Activated naive CD4-positive, alpha-beta T cell treated with anti-CD3 and anti-CD28 coated beads, Interleukin-2, amount 50 U/mL, for 16 hours (primary cell): Measurements from ENCODE around the gene CYP2W1.
"Not testable (repeated sequence)": the region's sequence is repeated elsewhere in the genome, so short reads cannot be mapped to it uniquely, and the experiment has no call there.

Experiments
- DNase-seq: peaks from one replicate; pipeline ENCODE4 v3.0.0-alpha.2; 2020

CYP2W1 gene

GRCh38 chr7:1031716-1032455, 48.9 kb downstream of the CYP2W1 start:
- DNase-seq = no peak

DNA sequence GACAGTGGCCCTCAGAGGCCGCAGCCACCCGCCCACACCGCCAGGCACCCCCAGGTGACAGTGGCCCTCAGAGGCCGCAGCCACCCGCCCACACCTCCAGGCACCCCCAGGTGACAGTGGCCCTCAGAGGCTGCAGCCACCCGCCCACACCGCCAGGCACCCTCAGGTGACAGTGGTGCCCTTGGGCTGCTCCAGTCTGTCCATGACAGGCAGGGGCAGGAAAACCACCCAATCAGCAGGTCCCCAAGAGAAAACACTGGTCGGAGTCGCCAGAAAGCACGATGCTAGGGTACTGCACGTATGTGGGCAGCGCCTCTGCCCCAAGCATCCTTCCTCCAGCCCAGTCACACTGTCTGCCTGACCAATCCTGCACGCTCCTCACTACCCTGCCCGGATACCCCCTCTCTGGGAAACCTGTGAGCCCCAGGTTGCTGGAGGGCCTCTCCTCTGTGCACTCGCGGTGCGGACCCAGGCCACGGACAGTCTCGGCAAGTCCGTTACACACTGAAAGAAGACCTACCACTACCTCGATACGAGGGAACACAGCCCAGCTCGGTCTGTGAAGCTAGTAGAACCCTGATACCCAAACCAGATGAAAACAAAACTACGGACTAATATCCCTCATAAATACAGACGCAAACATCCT, 49.7 kb downstream of the CYP2W1 start:
- DNase-seq = no peak

DNA sequence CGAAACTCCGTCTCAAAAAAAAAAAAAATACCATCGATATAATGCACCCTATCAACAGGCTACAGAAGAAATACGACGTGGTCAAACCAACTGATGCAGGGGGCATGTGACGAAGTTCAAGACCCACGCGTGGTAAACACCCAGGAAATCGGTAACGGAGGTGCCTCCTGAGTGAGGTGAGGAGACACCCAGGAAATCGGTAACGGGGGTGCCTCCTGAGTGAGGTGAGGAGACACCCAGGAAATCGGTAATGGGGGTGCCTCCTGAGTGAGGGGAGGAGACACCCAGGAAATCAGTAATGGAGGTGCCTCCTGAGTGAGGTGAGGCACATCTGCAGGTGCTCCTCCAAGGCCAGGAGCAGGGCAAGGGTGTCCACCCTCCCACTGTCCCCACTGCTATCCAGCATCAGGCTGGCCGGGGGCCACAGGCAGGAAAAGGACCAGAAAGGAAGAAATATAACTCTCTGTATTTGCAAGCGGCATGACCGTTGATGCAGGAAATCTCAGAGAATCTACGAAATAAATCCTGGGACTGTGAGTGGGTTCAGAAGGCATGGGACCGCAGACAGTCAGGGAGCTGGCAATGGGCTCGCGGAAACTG, 50.7 kb downstream of the CYP2W1 start:
- DNase-seq = no peak

GRCh38 chr7:1034769-1035168, 51.8 kb downstream of the CYP2W1 start:
- DNase-seq = not testable (repeated sequence)

- DNase-seq = not testable (repeated sequence)
These were observed 53.4 kb downstream of the CYP2W1 start for GRCh38 chr7:1036164-1036928.
